Neural crest cell (in vitro differentiated cells): ENCODE results near the gene GNB5. TPM values are rescaled to one million over a fixed set of nuclear protein-coding genes. Genes with fewer than 3 reads are reported as not detected.

ENCODE experiments used
- DNase-seq: peaks from one replicate; pipeline ENCODE4 v3.0.0; 2021; ENCODE audit warnings: low read depth, mixed read lengths, low spot score
- H3K27ac Mint-ChIP-seq: one replicate; pipeline ENCODE4 v1.8.0; 2021; ENCODE audit warnings: mild to moderate bottlenecking, mixed read lengths; ENCODE audit not compliant: unreplicated experiment
- H3K27me3 Mint-ChIP-seq: 2 replicates; pipeline ENCODE4 v1.8.0; 2021; ENCODE audit warnings: low read depth, mild to moderate bottlenecking, mixed read lengths
- H3K36me3 Mint-ChIP-seq: 2 replicates; pipeline ENCODE4 v1.8.0; 2021; ENCODE audit warnings: low read depth, mild to moderate bottlenecking, mixed read lengths
- H3K4me1 Mint-ChIP-seq: 2 replicates; pipeline ENCODE4 v1.8.0; 2021; ENCODE audit warnings: mixed read lengths
- H3K4me3 Mint-ChIP-seq: one replicate; pipeline ENCODE4 v1.8.0; 2021; ENCODE audit warnings: mild to moderate bottlenecking, mixed read lengths
- H3K9me3 Mint-ChIP-seq: 2 replicates; pipeline ENCODE4 v1.8.0; 2021; ENCODE audit warnings: mixed read lengths
- CTCF ChIP-seq: fragments of 200-600 bp; sonication (generic); conservative IDR thresholded peaks from 2 replicates; pipeline ENCODE4 v1.5.0; 2021; ENCODE audit warnings: antibody characterized with exemption, mild to moderate bottlenecking
- total RNA-seq: library from RNA; stranded (reverse); gene quantifications from 2 replicates; pipeline ENCODE4 v1.2.1, GENCODE V29; 2021

Gene GNB5
- total RNA-seq, 1 donor from 2014 or later, result 16.7 TPM

GRCh38 chr15:52113235-52113634, 78.0 kb downstream of the GNB5 start:
- no peak for TF ChIP-seq CTCF
- H3K27me3 Mint-ChIP-seq, result peaks cover 4% of the 10 kb centered on the region
- H3K9me3 Mint-ChIP-seq, result no peaks in the 10 kb centered on the region
- no peak for DNase-seq
- peaks cover 17% of the 10 kb centered on the region for H3K4me1 Mint-ChIP-seq
- no peaks in the 10 kb centered on the region for H3K36me3 Mint-ChIP-seq
- H3K27ac Mint-ChIP-seq, result no peak overlapping the region
- no peak overlapping the region for H3K4me3 Mint-ChIP-seq

GRCh38 chr15:52112203-52112750, 78.9 kb downstream of the GNB5 start:
- no peak for DNase-seq

GRCh38 chr15:52111517-52112202, 79.5 kb downstream of the GNB5 start:
- H3K9me3 Mint-ChIP-seq, result no peaks in the 10 kb centered on the region
- DNase-seq, result no peak
- H3K4me3 Mint-ChIP-seq, result no peak overlapping the region
- H3K27ac Mint-ChIP-seq, result no peak overlapping the region
- H3K27me3 Mint-ChIP-seq, result peaks cover 4% of the 10 kb centered on the region
- no peak for TF ChIP-seq CTCF
- H3K36me3 Mint-ChIP-seq, result no peaks in the 10 kb centered on the region
- peaks cover 12% of the 10 kb centered on the region for H3K4me1 Mint-ChIP-seq

More at GRCh38 chr15:52112203-52112750, 78.9 kb downstream of the GNB5 start:
- Mint-ChIP-seq H3K27me3 (peaks cover 4% of the 10 kb centered on the region), H3K4me3 (no peak overlapping the region), H3K27ac (no peak overlapping the region), H3K9me3 (no peaks in the 10 kb centered on the region), H3K36me3 (no peaks in the 10 kb centered on the region), H3K4me1 (peaks cover 14% of the 10 kb centered on the region)
- TF ChIP-seq CTCF, result no peak

- Mint-ChIP-seq H3K4me1 (no peaks in the 10 kb centered on the region), H3K27me3 (peaks cover 4% of the 10 kb centered on the region), H3K4me3 (no peak overlapping the region), H3K27ac (no peak overlapping the region), H3K36me3 (no peaks in the 10 kb centered on the region), H3K9me3 (no peaks in the 10 kb centered on the region)
- no peak for DNase-seq
- no peak for TF ChIP-seq CTCF
Observed at GRCh38 chr15:52109559-52110451, 81.4 kb downstream of the GNB5 start.

GRCh38 chr15:52107238-52107637, 84.0 kb downstream of the GNB5 start:
- H3K36me3 Mint-ChIP-seq, result no peaks in the 10 kb centered on the region
- peaks cover 4% of the 10 kb centered on the region for H3K27me3 Mint-ChIP-seq
- peaks cover 10% of the 10 kb centered on the region for H3K4me1 Mint-ChIP-seq
- no peak for DNase-seq
- H3K9me3 Mint-ChIP-seq, result no peaks in the 10 kb centered on the region
- no peak overlapping the region for H3K27ac Mint-ChIP-seq
- no peak for TF ChIP-seq CTCF
- no peak overlapping the region for H3K4me3 Mint-ChIP-seq
